Neuronal stem cell (in vitro differentiated cells): ENCODE results near the gene GXYLT2.

Experiments
- DNase-seq: peaks from one replicate; pipeline ENCODE4 v3.0.0-alpha.2; 2013; ENCODE audit warnings: low spot score
- H2AFZ ChIP-seq: one replicate; pipeline ENCODE4 v1.6.1; 2013; ENCODE audit warnings: mild to moderate bottlenecking, low read length, inconsistent platforms
- H2AK5ac ChIP-seq: 2 replicates; pipeline ENCODE4 v1.6.1; 2013; ENCODE audit warnings: low read depth, mild to moderate bottlenecking, inconsistent platforms, low read length, moderate library complexity, mixed read lengths
- H2BK120ac ChIP-seq: 2 replicates; pipeline ENCODE4 v1.6.1; 2013; ENCODE audit warnings: low read depth, mild to moderate bottlenecking, inconsistent platforms, low read length, moderate library complexity, mixed read lengths
- H2BK12ac ChIP-seq: one replicate; pipeline ENCODE4 v1.6.1; 2013; ENCODE audit warnings: low read length, inconsistent platforms
- H2BK15ac ChIP-seq: 2 replicates; pipeline ENCODE4 v1.6.1; 2013; ENCODE audit warnings: mild to moderate bottlenecking, low read length, inconsistent platforms, mixed read lengths
- H2BK5ac ChIP-seq: one replicate; pipeline ENCODE4 v1.6.1; 2013; ENCODE audit warnings: inconsistent platforms, mild to moderate bottlenecking, low read length, moderate library complexity
- H3K14ac ChIP-seq: one replicate; pipeline ENCODE4 v1.6.1; 2013; ENCODE audit warnings: low read length, inconsistent platforms
- H3K18ac ChIP-seq: 2 replicates; pipeline ENCODE4 v1.6.1; 2013; ENCODE audit warnings: low read length, inconsistent platforms
- H3K23ac ChIP-seq: 2 replicates; pipeline ENCODE4 v1.6.1; 2013; ENCODE audit warnings: low read depth, mild to moderate bottlenecking, mixed read lengths, low read length, inconsistent platforms; ENCODE audit not compliant: poor library complexity
- H3K27ac ChIP-seq: replicated peaks from 3 replicates; pipeline ENCODE4 v1.5.1; 2013; ENCODE audit warnings: low read length, inconsistent platforms
- H3K27me3 ChIP-seq, 3 experiments: 2 replicates each; pipeline ENCODE4 v1.6.1; 2013; ENCODE audit warnings: low read length in 3 of 3, mild to moderate bottlenecking in 2 of 3, inconsistent platforms in 1 of 3, low read depth in 1 of 3, mixed read lengths in 1 of 3, moderate library complexity in 1 of 3; ENCODE audit not compliant: control insufficient read depth in 3 of 3, insufficient read depth in 3 of 3
- H3K36me3 ChIP-seq, 2 donors: replicated peaks in 1 of 2; 2 replicates each; pipeline ENCODE4 v1.6.1; 2013; ENCODE audit warnings: low read length in 2 of 2; ENCODE audit not compliant: control insufficient read depth in 2 of 2, insufficient read depth in 2 of 2
- H3K4ac ChIP-seq: 2 replicates; pipeline ENCODE4 v1.6.1; 2013; ENCODE audit warnings: inconsistent platforms, mild to moderate bottlenecking, low read length, moderate library complexity
- H3K4me1 ChIP-seq, 2 donors: 1 replicate in 1 of 2; 2 replicates in 1 of 2; pipeline ENCODE4 v1.6.1; 2013; ENCODE audit warnings: low read length in 2 of 2, low read depth in 1 of 2; ENCODE audit not compliant: control insufficient read depth in 2 of 2, insufficient read depth in 1 of 2
- H3K4me2 ChIP-seq: one replicate; pipeline ENCODE4 v1.6.1; 2013; ENCODE audit warnings: mild to moderate bottlenecking, low read length, inconsistent platforms; ENCODE audit not compliant: insufficient read depth, poor library complexity, severe bottlenecking
- H3K4me3 ChIP-seq, 2 donors: 2 replicates each; pipeline ENCODE4 v1.5.1; 2013; ENCODE audit warnings: low read length in 2 of 2, mild to moderate bottlenecking in 2 of 2, inconsistent platforms in 1 of 2, moderate library complexity in 1 of 2
- H3K79me1 ChIP-seq: one replicate; pipeline ENCODE4 v1.6.1; 2013; ENCODE audit warnings: low read depth, mild to moderate bottlenecking, inconsistent platforms, low read length, moderate library complexity
- H3K9ac ChIP-seq: one replicate; pipeline ENCODE4 v1.6.1; 2013; ENCODE audit warnings: mild to moderate bottlenecking, low read depth, low read length, inconsistent platforms; ENCODE audit not compliant: poor library complexity
- H3K9me3 ChIP-seq, 2 donors: replicated peaks in 1 of 2; 2 replicates each; pipeline versions ENCODE3 to v1.6.1; 2013; ENCODE audit warnings: low read length in 2 of 2, mild to moderate bottlenecking in 2 of 2, inconsistent platforms in 1 of 2, low read depth in 1 of 2, mixed read lengths in 1 of 2, moderate library complexity in 1 of 2; ENCODE audit not compliant: control insufficient read depth in 2 of 2, insufficient read depth in 1 of 2
- H4K8ac ChIP-seq: one replicate; pipeline ENCODE4 v1.6.1; 2013; ENCODE audit warnings: low read depth, mild to moderate bottlenecking, inconsistent platforms, low read length, moderate library complexity
- H4K91ac ChIP-seq: one replicate; pipeline ENCODE4 v1.6.1; 2013; ENCODE audit warnings: low read length, low read depth, mild to moderate bottlenecking, inconsistent platforms; ENCODE audit not compliant: poor library complexity
- WGBS, 2 donors: extraction: QIAGEN DNeasy Blood & Tissue Kit; methylation state at CpG; one replicate each; pipeline ENCODE4 v1.1.7; 2013; ENCODE audit warnings: missing lambda C conversion rate in 2 of 2, mixed read lengths in 1 of 2; ENCODE audit not compliant: insufficient read length in 2 of 2, insufficient replicate concordance in 1 of 2; ENCODE audit errors: extremely low coverage in 2 of 2; 5-methylcytosine and 5-hydroxymethylcytosine counted together

Gene GXYLT2

DNA sequence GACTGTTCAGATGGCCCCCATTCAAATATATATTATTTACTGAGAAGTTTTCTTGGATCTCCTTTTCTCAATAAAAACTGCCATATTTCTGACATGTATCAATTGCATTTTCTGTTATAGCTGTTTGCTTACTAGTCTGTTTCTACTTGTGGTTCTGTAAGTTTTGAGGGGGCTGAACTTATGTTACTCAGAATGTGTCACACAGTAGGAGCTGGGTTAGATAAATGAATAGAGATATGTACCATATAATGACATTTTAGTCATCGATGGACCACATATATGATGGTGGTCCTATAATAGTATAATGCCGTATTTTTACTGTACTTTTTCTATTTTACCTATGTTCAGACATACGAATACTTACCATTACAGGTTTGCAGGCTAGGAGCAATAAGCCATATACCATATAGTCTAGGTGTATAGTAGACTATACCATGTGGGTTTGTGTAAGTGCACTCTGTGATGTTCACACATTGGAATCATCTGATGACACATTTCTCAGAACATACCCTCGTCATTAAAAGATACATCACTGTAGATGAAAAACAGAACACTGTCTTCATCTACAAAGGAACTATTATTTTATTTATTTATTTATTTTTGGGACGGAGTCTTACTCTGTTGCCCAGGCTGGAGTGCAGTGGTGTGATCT, 131.1 kb downstream of the GXYLT2 start:
- no peak overlapping the region for H3K4me3 ChIP-seq
- H3K4ac ChIP-seq, result no peak overlapping the region
- DNase-seq, result no peak
- H2BK5ac ChIP-seq, result no peak overlapping the region
- H3K27me3 ChIP-seq, result no peaks in the 10 kb centered on the region
- no peak overlapping the region for H3K23ac ChIP-seq
- H3K4me2 ChIP-seq, result no peak overlapping the region
- no CpG with 5 or more reads among the region's 5 CpGs for WGBS, 2 donors
- H2BK15ac ChIP-seq, result no peak overlapping the region
- H4K8ac ChIP-seq, result no peak overlapping the region
- no peak overlapping the region for H3K9ac ChIP-seq
- H3K79me1 ChIP-seq, result no peaks in the 10 kb centered on the region
- no peak overlapping the region for H2BK12ac ChIP-seq
- H3K14ac ChIP-seq, result no peak overlapping the region
- no peak overlapping the region for H2BK120ac ChIP-seq
- no peak overlapping the region for H3K27ac ChIP-seq
- H4K91ac ChIP-seq, result no peak overlapping the region
- H3K4me1 ChIP-seq, result no peaks in the 10 kb centered on the region
- H3K9me3 ChIP-seq, result no peaks in the 10 kb centered on the region
- no peak overlapping the region for H2AK5ac ChIP-seq
- H3K18ac ChIP-seq, result no peak overlapping the region
- peaks cover 0 to 57% of the 10 kb centered on the region in 2 donors for H3K36me3 ChIP-seq
- H2AFZ ChIP-seq, result no peak overlapping the region

DNA sequence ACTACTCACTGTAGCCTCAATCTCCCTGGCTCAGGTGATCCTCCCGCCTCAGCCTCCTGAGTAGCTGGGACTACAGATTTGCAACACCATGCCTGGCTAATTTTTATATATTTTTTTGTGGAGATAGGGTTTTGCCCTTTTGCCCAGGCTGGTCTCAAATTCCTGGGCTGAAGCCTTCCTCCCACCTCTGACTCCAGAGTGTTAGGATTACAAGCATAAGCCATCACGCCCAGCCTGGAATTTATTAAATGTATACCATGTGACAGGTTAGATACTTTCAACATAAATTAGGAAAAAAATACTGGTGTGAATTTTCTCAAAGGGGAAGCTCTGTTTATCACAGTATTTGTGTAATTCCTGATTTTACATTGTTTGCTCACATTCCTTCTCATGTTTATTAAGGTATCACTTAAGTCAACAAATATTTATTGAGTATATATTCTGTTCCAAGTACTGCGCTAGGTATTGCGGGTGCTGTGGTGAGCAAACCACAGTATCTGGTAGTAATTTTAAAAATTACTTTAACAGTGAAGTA, 133.5 kb downstream of the GXYLT2 start:
- Histone ChIP-seq H3K79me1 (no peaks in the 10 kb centered on the region), H4K91ac (no peak overlapping the region), H2BK12ac (no peak overlapping the region), H3K4me1 (peaks cover 3% of the 10 kb centered on the region in 2 donors), H2BK5ac (no peak overlapping the region), H3K27me3 (no peaks in the 10 kb centered on the region), H3K4ac (no peak overlapping the region), H3K14ac (no peak overlapping the region), H3K36me3 (peaks cover 0 to 40% of the 10 kb centered on the region in 2 donors), H3K4me2 (no peak overlapping the region), H3K18ac (no peak overlapping the region), H3K9me3 (no peaks in the 10 kb centered on the region), H2BK15ac (no peak overlapping the region), H3K9ac (no peak overlapping the region), H2AK5ac (no peak overlapping the region), H4K8ac (no peak overlapping the region), H3K4me3 (no peak overlapping the region), H3K27ac (no peak overlapping the region), H3K23ac (no peak overlapping the region), H2BK120ac (no peak overlapping the region), H2AFZ (no peak overlapping the region)
- no peak for DNase-seq
- no CpG with 5 or more reads among the region's 4 CpGs for WGBS, 2 donors

DNA sequence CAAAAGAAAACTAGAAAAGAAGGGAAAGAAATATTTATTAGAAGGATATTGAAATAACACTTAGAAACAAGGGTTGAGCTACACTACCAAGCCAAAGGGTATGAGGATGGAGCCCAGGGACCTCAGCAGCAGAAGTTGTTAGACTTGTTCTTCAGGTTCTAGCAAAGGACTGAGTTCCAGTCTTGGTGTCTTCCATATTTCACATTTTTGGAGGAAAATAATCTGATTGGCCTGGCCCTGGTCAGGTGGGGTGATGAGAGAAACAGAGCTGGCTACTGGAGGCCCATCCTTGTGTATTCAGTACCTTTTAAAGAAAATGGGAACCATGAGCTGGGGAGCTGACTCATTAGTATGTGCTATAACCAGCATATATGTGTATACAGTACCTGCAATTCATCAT, 137.0 kb downstream of the GXYLT2 start:
- Histone ChIP-seq H3K36me3 (peaks cover 0 to 35% of the 10 kb centered on the region in 2 donors), H2BK15ac (no peak overlapping the region), H3K18ac (no peak overlapping the region), H3K9ac (no peak overlapping the region), H3K4me2 (no peak overlapping the region), H2BK5ac (no peak overlapping the region), H3K4ac (no peak overlapping the region), H3K9me3 (peaks cover 0 to 6% of the 10 kb centered on the region in 2 donors), H3K79me1 (peaks cover 5% of the 10 kb centered on the region), H2AK5ac (no peak overlapping the region), H4K8ac (no peak overlapping the region), H3K27me3 (no peaks in the 10 kb centered on the region), H3K4me3 (no peak overlapping the region), H3K23ac (no peak overlapping the region), H2BK12ac (no peak overlapping the region), H2AFZ (no peak overlapping the region), H3K27ac (no peak overlapping the region), H3K14ac (no peak overlapping the region), H3K4me1 (peaks cover 3% of the 10 kb centered on the region in 2 donors), H2BK120ac (no peak overlapping the region), H4K91ac (no peak overlapping the region)
- no peak for DNase-seq

DNA sequence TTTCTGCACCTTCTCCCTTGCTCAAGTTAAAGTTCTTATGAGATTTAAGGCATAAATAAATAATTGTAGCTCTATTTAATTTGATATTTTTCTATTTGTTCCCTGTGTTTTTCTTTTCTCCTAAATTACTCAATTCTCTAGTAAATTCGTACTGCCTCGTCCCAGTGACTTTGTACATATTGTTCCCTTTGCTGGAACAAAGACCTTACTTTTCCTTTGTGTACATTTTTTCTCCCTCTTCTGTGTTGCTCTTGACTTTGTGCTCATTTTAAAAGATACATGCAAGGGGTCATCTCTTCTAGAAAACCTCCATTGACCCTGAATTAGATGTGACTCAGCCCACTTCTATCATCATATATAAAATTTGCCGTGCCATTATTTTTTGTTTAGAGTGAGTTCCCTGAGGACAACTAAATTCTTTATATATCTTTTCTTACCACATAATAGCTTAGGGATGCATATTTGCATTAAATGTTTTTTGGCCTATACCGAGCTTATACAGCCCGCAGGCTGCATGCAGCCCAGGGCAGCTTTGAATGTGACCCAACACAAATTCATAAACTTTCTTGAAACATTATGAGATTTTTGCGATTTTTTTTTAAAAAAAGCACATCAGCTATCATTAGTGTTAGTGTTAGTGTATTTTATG, 138.4 kb downstream of the GXYLT2 start:
- Histone ChIP-seq H3K27me3 (no peaks in the 10 kb centered on the region), H3K9me3 (peaks cover 0 to 6% of the 10 kb centered on the region in 2 donors), H3K79me1 (peaks cover 5% of the 10 kb centered on the region), H4K91ac (no peak overlapping the region), H3K4ac (no peak overlapping the region), H3K14ac (no peak overlapping the region), H2BK5ac (no peak overlapping the region), H3K27ac (no peak overlapping the region), H3K4me3 (no peak overlapping the region), H3K9ac (no peak overlapping the region), H3K23ac (no peak overlapping the region), H3K4me1 (peaks cover 3% of the 10 kb centered on the region in 2 donors), H2BK15ac (no peak overlapping the region), H3K18ac (no peak overlapping the region), H3K36me3 (peaks cover 0 to 26% of the 10 kb centered on the region in 2 donors), H2BK120ac (no peak overlapping the region), H2BK12ac (no peak overlapping the region), H2AK5ac (no peak overlapping the region), H3K4me2 (no peak overlapping the region), H4K8ac (no peak overlapping the region), H2AFZ (no peak overlapping the region)
- WGBS, 2 donors, result no CpG with 5 or more reads among the region's 6 CpGs
- no peak for DNase-seq
